ENCODE results near the gene MORC2. TPM values are rescaled to one million over a fixed set of nuclear protein-coding genes. Genes with fewer than 3 reads are reported as not detected.

MORC2 gene
- total and polyA plus RNA-seq, 10 of the 15 experiments (the other 5 are each of a cell fraction or from before 2014, with no cell fraction given): 1.7 to 16.3 (median 9.0) TPM

- TF ChIP-seq IKZF1 (conservative IDR thresholded peaks at IDR 0.05) (no peak), E2F4 (IDR thresholded peaks at IDR 0.05; ENCODE audit: low read depth, low read length) (no peak), MXI1 (IDR thresholded peaks at IDR 0.05; ENCODE audit: low read depth, low read length) (no peak), YY1 (IDR thresholded peaks at IDR 0.05; ENCODE audit: low read depth, low read length) (no peak)
- TF ChIP-seq, protein P1, sequence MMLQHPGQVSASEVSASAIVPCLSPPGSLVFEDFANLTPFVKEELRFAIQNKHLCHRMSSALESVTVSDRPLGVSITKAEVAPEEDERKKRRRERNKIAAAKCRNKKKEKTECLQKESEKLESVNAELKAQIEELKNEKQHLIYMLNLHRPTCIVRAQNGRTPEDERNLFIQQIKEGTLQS (IDR thresholded peaks at IDR 0.05; ENCODE audit: borderline replicate concordance, extremely low read depth, low read depth, low read length): no peak
Measured at GRCh38 chr22:30893434-30894370, 74.9 kb downstream of the MORC2 start (continued).

DNA sequence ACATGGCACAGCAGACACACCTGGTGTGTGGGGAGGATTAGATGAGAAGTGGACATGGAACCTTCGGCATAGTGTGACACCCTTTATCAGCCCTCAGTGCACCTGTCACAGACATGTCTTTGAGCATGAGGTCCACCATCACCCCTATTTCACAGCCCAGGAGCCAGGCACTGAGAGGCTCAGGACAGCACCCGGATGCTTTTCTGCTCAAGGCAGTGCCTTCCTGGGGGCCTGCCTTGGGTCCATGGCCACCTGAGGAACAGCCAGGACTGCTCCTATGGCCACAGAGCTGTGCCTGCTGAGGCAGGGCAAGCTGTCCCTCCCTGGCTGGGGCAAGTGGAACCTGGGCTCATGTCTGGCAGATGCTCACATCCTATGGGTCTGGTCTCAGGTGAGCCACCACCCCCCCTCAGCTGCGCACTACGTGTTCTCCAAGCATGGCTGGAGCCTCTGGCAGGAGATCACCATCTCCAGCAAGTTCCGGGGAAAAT is 75.8 kb downstream of the MORC2 start:
- POLR2A ChIA-PET: no interaction called here
- no peaks in the 10 kb centered on the region for H3K27me3 ChIP-seq (replicated peaks in 1 of 2; ENCODE audit: control insufficient read depth in 2 of 2, insufficient read depth in 2 of 2, low read length in 1 of 2)
- 81% methylated on average over 5 of the region's 5 CpGs for WGBS (ENCODE audit: insufficient coverage, insufficient replicate concordance, low lambda C conversion rate, missing lambda C conversion rate)
- in situ Hi-C loops (cut with MboI) (no loop called here), intact Hi-C loops (cut with micrococcal nuclease; ENCODE audit: unreplicated experiment) (loop anchor here (5.0 kb wide), 1 partner anchor 130 kb away; no protein-coding TSS in a partner anchor)
- CTCF ChIA-PET: interaction anchor here (2.5 kb wide), 1 partner anchor 10 kb away, joined by 11 read pairs; no protein-coding TSS in a partner anchor
- no peak for TF ChIP-seq MEF2A (IDR thresholded peaks at IDR 0.05; ENCODE audit: insufficient read depth, low read depth, low read length)
- TF ChIP-seq CEBPB (IDR thresholded peaks at IDR 0.05; ENCODE audit: borderline replicate concordance in 1 of 2, low read depth in 2 of 2, low read length in 2 of 2): no peak
- TF ChIP-seq MYB (IDR thresholded peaks at IDR 0.05; ENCODE audit: borderline replicate concordance, low read depth, low read length): no peak
- TF ChIP-seq HDAC6 (IDR thresholded peaks at IDR 0.05; ENCODE audit: unreplicated experiment): no peak
- TF ChIP-seq CBX5 (IDR thresholded peaks at IDR 0.05; ENCODE audit: low read depth): no peak
- TF ChIP-seq, protein P2, sequence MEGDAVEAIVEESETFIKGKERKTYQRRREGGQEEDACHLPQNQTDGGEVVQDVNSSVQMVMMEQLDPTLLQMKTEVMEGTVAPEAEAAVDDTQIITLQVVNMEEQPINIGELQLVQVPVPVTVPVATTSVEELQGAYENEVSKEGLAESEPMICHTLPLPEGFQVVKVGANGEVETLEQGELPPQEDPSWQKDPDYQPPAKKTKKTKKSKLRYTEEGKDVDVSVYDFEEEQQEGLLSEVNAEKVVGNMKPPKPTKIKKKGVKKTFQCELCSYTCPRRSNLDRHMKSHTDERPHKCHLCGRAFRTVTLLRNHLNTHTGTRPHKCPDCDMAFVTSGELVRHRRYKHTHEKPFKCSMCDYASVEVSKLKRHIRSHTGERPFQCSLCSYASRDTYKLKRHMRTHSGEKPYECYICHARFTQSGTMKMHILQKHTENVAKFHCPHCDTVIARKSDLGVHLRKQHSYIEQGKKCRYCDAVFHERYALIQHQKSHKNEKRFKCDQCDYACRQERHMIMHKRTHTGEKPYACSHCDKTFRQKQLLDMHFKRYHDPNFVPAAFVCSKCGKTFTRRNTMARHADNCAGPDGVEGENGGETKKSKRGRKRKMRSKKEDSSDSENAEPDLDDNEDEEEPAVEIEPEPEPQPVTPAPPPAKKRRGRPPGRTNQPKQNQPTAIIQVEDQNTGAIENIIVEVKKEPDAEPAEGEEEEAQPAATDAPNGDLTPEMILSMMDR (IDR thresholded peaks at IDR 0.05 in 2 of 3, conservative IDR thresholded peaks at IDR 0.05 in 1 of 3; ENCODE audit: control insufficient read depth in 2 of 3, extremely low read depth in 1 of 3, insufficient read depth in 1 of 3, low read depth in 3 of 3, low read length in 3 of 3): no peak
- TF ChIP-seq HDGF (IDR thresholded peaks at IDR 0.05): no peak
- TF ChIP-seq SREBF2 (IDR thresholded peaks at IDR 0.05; ENCODE audit: low read length): no peak
- no peak for TF ChIP-seq SREBF1 (IDR thresholded peaks at IDR 0.05; ENCODE audit: low read length)
- no peak for TF ChIP-seq PAX5 (IDR thresholded peaks at IDR 0.05; ENCODE audit: borderline replicate concordance, low read depth, low read length)
- ATAC-seq (no peak), DNase-seq (ENCODE audit: low read depth, low spot score) (no peak), FAIRE-seq (no peak)
- no peak overlapping the region for H3K9ac ChIP-seq (ENCODE audit: control insufficient read depth, insufficient read depth, low read length)
- H3K4me2 ChIP-seq (ENCODE audit: control insufficient read depth, insufficient read depth): no peak overlapping the region
- no peak overlapping the region for H3K4me3 ChIP-seq
- H4K20me1 ChIP-seq (ENCODE audit: control insufficient read depth, insufficient read depth): no peaks in the 10 kb centered on the region; the same call in 1 of the 2 replicates
- no peak overlapping the region for H2AFZ ChIP-seq (ENCODE audit: control insufficient read depth, low read depth, low read length)
- SMC1A ChIA-PET (ENCODE audit: uncharacterized antibody, unreplicated experiment): no interaction called here
- no peak overlapping the region for H3K27ac ChIP-seq (ENCODE audit: control insufficient read depth, insufficient read depth)
- no peaks in the 10 kb centered on the region for H3K79me2 ChIP-seq (ENCODE audit: control insufficient read depth, insufficient read depth, low read length)
- H3K4me1 ChIP-seq (ENCODE audit: control insufficient read depth, insufficient read depth, low read length): no peaks in the 10 kb centered on the region
- peaks cover 0 to 15% of the 10 kb centered on the region in 2 experiments; a peak in 2 of 4 replicates for H3K36me3 ChIP-seq (ENCODE audit: control insufficient read depth in 2 of 2, insufficient read depth in 2 of 2, low read length in 1 of 2)
- no TSS peak for BruUV-seq (replicated peaks)
- H3K9me3 ChIP-seq (replicated peaks; ENCODE audit: control insufficient read depth, insufficient read depth, low read length): no peaks in the 10 kb centered on the region
- RAD21 ChIA-PET (ENCODE audit: unreplicated experiment): no interaction called here

Measured in GM12878 (cell line).